Measurements from ENCODE around the gene COMT.

Gene COMT

GRCh38 chr22:19997561-19998231 lies 56.1 kb downstream of the COMT start:
- no peak for DNase-seq

- DNase-seq = no peak
Measured at GRCh38 chr22:19998232-19998951, 56.8 kb downstream of the COMT start.

GRCh38 chr22:19998991-19999820 lies 57.6 kb downstream of the COMT start:
- DNase-seq = no peak

- no peak for DNase-seq
Measured at GRCh38 chr22:20000246-20001081, 58.9 kb downstream of the COMT start.

- no peak for DNase-seq
Measured at GRCh38 chr22:20001082-20001638, 59.6 kb downstream of the COMT start.

- no peak for DNase-seq
Measured at GRCh38 chr22:20002128-20002527, 60.6 kb downstream of the COMT start.

- DNase-seq = no peak
Measured at GRCh38 chr22:20002636-20003035, 61.1 kb downstream of the COMT start.

- no peak for DNase-seq
Measured at GRCh38 chr22:20003304-20003703, 61.7 kb downstream of the COMT start.

- no peak for DNase-seq
Measured at GRCh38 chr22:20004464-20004863, 62.9 kb downstream of the COMT start.

- no peak for DNase-seq
Measured at GRCh38 chr22:20008221-20008995, 66.8 kb downstream of the COMT start.

GRCh38 chr22:20009018-20009491 lies 67.5 kb downstream of the COMT start:
- no peak for DNase-seq

- DNase-seq = no peak
Measured at GRCh38 chr22:20009582-20010306, 68.2 kb downstream of the COMT start.

- no peak for DNase-seq
Measured at GRCh38 chr22:20010307-20011122, 68.9 kb downstream of the COMT start.

GRCh38 chr22:20011123-20011992 lies 69.8 kb downstream of the COMT start:
- DNase-seq = no peak

GRCh38 chr22:20011993-20012740 lies 70.6 kb downstream of the COMT start:
- no peak for DNase-seq

- no peak for DNase-seq
Measured at GRCh38 chr22:20012741-20013331, 71.3 kb downstream of the COMT start.

- DNase-seq = peak; percentile 21 to 42
Measured at GRCh38 chr22:20013382-20013871, 71.9 kb downstream of the COMT start.

All from activated CD4-positive, alpha-beta T cell treated with anti-CD3 and anti-CD28 coated beads, Interleukin-2, amount 50 U/mL, for 48 hours (primary cell).